Sigmoid colon (tissue), 7 donors: ENCODE data around the gene LEFTY1. TPM values are rescaled to one million over a fixed set of nuclear protein-coding genes. Genes with fewer than 3 reads are reported as not detected.

Experiments
- DNase-seq: peaks from one replicate; pipeline ENCODE4 v3.0.0-alpha.2; 2019
- H3K27ac ChIP-seq, 4 donors: fragments of 200-600 bp; sonication (generic); one replicate each; pipeline ENCODE4 v1.5.1; 2016 to 2019; ENCODE audit warnings: mild to moderate bottlenecking in 1 of 4
- H3K27me3 ChIP-seq, 3 donors: fragments of 200-600 bp; sonication (generic); one replicate each; pipeline ENCODE4 v1.5.1; 2019; ENCODE audit warnings: mild to moderate bottlenecking in 1 of 3
- H3K36me3 ChIP-seq, 4 donors: fragments of 200-600 bp; sonication (generic); one replicate each; pipeline ENCODE4 v1.5.1; 2016 to 2019
- H3K4me1 ChIP-seq, 4 donors: fragments of 200-600 bp; sonication (generic); one replicate each; pipeline ENCODE4 v1.5.1; 2017 to 2019
- H3K4me3 ChIP-seq, 4 donors: fragments of 200-600 bp; sonication (generic); one replicate each; pipeline ENCODE4 v1.5.1; 2017 to 2019; ENCODE audit warnings: mild to moderate bottlenecking in 2 of 4, moderate library complexity in 1 of 4
- H3K9me3 ChIP-seq, 4 donors: fragments of 200-600 bp in 3 of 4; sonication (generic) in 3 of 4; one replicate each; pipeline versions ENCODE4 v1.5.1 to v1.6.1; 2013 to 2019
- CTCF ChIP-seq, 4 experiments: fragments of 450-650 bp in 3 of 4; fragments of 200-600 bp in 1 of 4; IDR thresholded peaks; one replicate each; pipeline ENCODE4 v1.5.1; 2016 to 2019; ENCODE audit warnings: antibody characterized with exemption in 4 of 4, mild to moderate bottlenecking in 3 of 4, moderate library complexity in 2 of 4
- EP300 ChIP-seq, 4 donors: sonication (generic); formaldehyde crosslinking; IDR thresholded peaks; one replicate each; pipeline ENCODE4 v1.6.1; 2017; ENCODE audit warnings: antibody characterized with exemption in 4 of 4
- POLR2A ChIP-seq, 2 donors: fragments of 450-650 bp; IDR thresholded peaks; one replicate each; pipeline ENCODE4 v1.6.1; 2016; ENCODE audit warnings: antibody characterized with exemption in 2 of 2, mild to moderate bottlenecking in 2 of 2, moderate library complexity in 2 of 2
- POLR2AphosphoS5 ChIP-seq, 4 donors: sonication (generic); formaldehyde crosslinking; IDR thresholded peaks; one replicate each; pipeline ENCODE4 v1.6.1; 2017; ENCODE audit warnings: antibody characterized with exemption in 4 of 4
- WGBS, 2 donors: extraction: QIAGEN DNeasy Blood & Tissue Kit; methylation state at CpG; one replicate each; pipeline ENCODE4 v1.1.7; 2013; 5-methylcytosine and 5-hydroxymethylcytosine counted together
- intact Hi-C: fragments of 100-400 bp; cut with DNase I; formaldehyde crosslinking; loops from one replicate; pipeline ENCODE4 v1.15.1; 2023
- polyA plus RNA-seq, 3 donors: library from polyadenylated mRNA; stranded (reverse); fragments of 200-250 nt; gene quantifications; one replicate each; pipeline ENCODE4 v1.2.3, GENCODE V29; 2013
- total RNA-seq, 4 donors: library from RNA; depleted of rRNA; stranded (reverse); fragments of >200 nt; gene quantifications; one replicate each; pipeline ENCODE4 v1.1.0, GENCODE V29; 2016
- donor health status: healthy with polysubstance abuse.
- donor health status: Bipolar disorder and iron deficiency.
- donor health status: healthy.

Gene LEFTY1
- total and polyA plus RNA-seq, 7 donors = 14.4 to 120 (median 46.2) TPM; not detected in 4

DNA sequence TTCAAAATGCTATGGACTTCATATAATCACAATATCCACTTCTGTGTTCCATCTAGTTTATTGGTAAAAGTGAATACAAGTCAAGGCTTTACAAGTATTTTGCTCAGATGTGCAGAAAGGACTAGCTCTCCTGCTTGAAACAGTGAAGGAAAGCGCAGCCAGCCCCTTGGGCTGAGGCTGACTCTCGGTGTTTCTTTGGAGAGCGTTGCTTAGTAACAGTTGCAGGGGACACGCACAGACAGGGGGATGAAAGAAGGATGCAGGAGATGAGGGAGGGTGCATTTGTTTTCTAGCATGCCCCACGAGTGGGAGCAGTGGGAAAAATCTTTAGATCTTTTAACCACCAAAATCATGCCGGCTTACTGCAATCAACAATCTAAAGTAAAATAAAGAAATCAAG lies 26.0 kb upstream of the LEFTY1 start:
- Histone ChIP-seq H3K4me3 (no peak overlapping the region), H3K4me1 (peaks cover 0 to 18% (median 16%) of the 10 kb centered on the region in 4 donors), H3K9me3 (no peaks in the 10 kb centered on the region), H3K27me3 (no peaks in the 10 kb centered on the region), H3K27ac (no peak overlapping the region), H3K36me3 (peaks cover 0 to 39% (median 2%) of the 10 kb centered on the region in 4 donors)
- intact Hi-C loops = no loop called here
- no peak for DNase-seq
- TF ChIP-seq EP300 (IDR thresholded peaks at IDR 0.05) (no peak), POLR2A (IDR thresholded peaks at IDR 0.05) (no peak), POLR2AphosphoS5 (IDR thresholded peaks at IDR 0.05) (no peak), CTCF (IDR thresholded peaks at IDR 0.05) (no peak)
- 93 to 94% methylated on average over 6 of the region's 6 CpGs for WGBS, 2 donors

DNA sequence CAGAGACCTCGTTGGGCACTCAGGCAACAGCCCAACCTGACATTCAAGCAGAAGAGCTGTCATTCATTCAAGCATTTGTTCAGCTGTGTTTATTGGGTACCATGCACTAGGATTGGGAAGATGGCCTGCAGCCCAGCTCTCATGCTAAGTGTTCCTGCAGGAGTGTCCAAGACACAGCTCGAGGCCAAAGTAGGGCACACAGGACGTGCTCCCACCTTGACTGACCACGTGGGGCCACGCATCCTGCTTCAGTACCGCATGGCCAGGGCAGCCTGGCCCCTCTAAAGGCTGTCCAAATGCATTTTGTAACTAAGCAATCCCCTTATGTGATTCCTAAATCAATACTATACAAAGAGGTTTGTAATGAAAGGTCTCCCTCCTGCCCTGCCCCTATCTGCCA lies 25.4 kb upstream of the LEFTY1 start:
- TF ChIP-seq CTCF (IDR thresholded peaks at IDR 0.05) (no peak), POLR2AphosphoS5 (IDR thresholded peaks at IDR 0.05) (no peak), EP300 (IDR thresholded peaks at IDR 0.05) (no peak), POLR2A (IDR thresholded peaks at IDR 0.05) (no peak)
- intact Hi-C loops = no loop called here
- 93% methylated on average over 6 of the region's 6 CpGs for WGBS, 2 donors
- Histone ChIP-seq H3K4me1 (peaks cover 0 to 12% (median 11%) of the 10 kb centered on the region in 4 donors), H3K27ac (no peak overlapping the region), H3K9me3 (no peaks in the 10 kb centered on the region), H3K36me3 (peaks cover 0 to 39% (median 2%) of the 10 kb centered on the region in 4 donors), H3K4me3 (no peak overlapping the region), H3K27me3 (no peaks in the 10 kb centered on the region)
- no peak for DNase-seq

- H3K4me3 ChIP-seq = peak overlapping the region in 1 of 4 donors; percentile 8
- H3K27ac ChIP-seq = peak overlapping the region in 2 of 4 donors; percentile 25 to 38
- intact Hi-C loops = loop anchor here (1.0 to 2.0 kb wide), 2 partner anchors 29 to 436 kb away; partner anchors contain the start of gene TMEM63A
- peaks cover 0 to 12% (median 0%) of the 10 kb centered on the region in 4 donors for H3K36me3 ChIP-seq
- 33 to 43% methylated on average over 53 of the region's 53 CpGs for WGBS, 2 donors
- H3K27me3 ChIP-seq = no peaks in the 10 kb centered on the region
- DNase-seq = peak; percentile 79
- TF ChIP-seq CTCF (IDR thresholded peaks at IDR 0.05) (peak; percentile 73 to 96 (median 82)), POLR2A (IDR thresholded peaks at IDR 0.05) (no peak)
- H3K4me1 ChIP-seq = peaks cover 0 to 11% (median 9%) of the 10 kb centered on the region in 4 donors
- H3K9me3 ChIP-seq = no peaks in the 10 kb centered on the region
Observed at GRCh38 chr1:225911191-225912130, 22.5 kb upstream of the LEFTY1 start.

- WGBS, 2 donors = 95 to 96% methylated on average over 1 of the region's 1 CpG
- H3K27ac ChIP-seq = no peak overlapping the region
- intact Hi-C loops = no loop called here
- H3K4me3 ChIP-seq = no peak overlapping the region
- peaks cover 0 to 11% (median 9%) of the 10 kb centered on the region in 4 donors for H3K4me1 ChIP-seq
- no peaks in the 10 kb centered on the region for H3K27me3 ChIP-seq
- DNase-seq = no peak
- TF ChIP-seq CTCF (IDR thresholded peaks at IDR 0.05) (no peak), POLR2A (IDR thresholded peaks at IDR 0.05) (no peak), EP300 (IDR thresholded peaks at IDR 0.05) (no peak), POLR2AphosphoS5 (IDR thresholded peaks at IDR 0.05) (no peak)
- H3K36me3 ChIP-seq = peaks cover 0 to 4% (median 0%) of the 10 kb centered on the region in 4 donors
- H3K9me3 ChIP-seq = no peaks in the 10 kb centered on the region
Observed at GRCh38 chr1:225909477-225909876, 20.5 kb upstream of the LEFTY1 start.
